Measurements from ENCODE around the gene DHX40.

DHX40 gene

GRCh38 chr17:59526451-59526850, 39.0 kb upstream of the DHX40 start:
- TF ChIP-seq CTCF (IDR thresholded peaks at IDR 0.05; ENCODE audit: low read depth, low read length), result no peak
- H3K4me3 ChIP-seq (ENCODE audit: low read depth, low read length), result no peak overlapping the region

GRCh38 chr17:59527325-59527917, 38.0 kb upstream of the DHX40 start:
- TF ChIP-seq CTCF (IDR thresholded peaks at IDR 0.05; ENCODE audit: low read depth, low read length), result no peak
- no peak overlapping the region for H3K4me3 ChIP-seq (ENCODE audit: low read depth, low read length)

- no peak for TF ChIP-seq CTCF (IDR thresholded peaks at IDR 0.05; ENCODE audit: low read depth, low read length)
- H3K4me3 ChIP-seq (ENCODE audit: low read depth, low read length), result no peak overlapping the region
Measured at GRCh38 chr17:59527931-59528330, 37.5 kb upstream of the DHX40 start.

GRCh38 chr17:59530531-59530930, 34.9 kb upstream of the DHX40 start:
- H3K4me3 ChIP-seq (ENCODE audit: low read depth, low read length), result no peak overlapping the region
- no peak for TF ChIP-seq CTCF (IDR thresholded peaks at IDR 0.05; ENCODE audit: low read depth, low read length)

- H3K4me3 ChIP-seq (ENCODE audit: low read depth, low read length), result no peak overlapping the region
- TF ChIP-seq CTCF (IDR thresholded peaks at IDR 0.05; ENCODE audit: low read depth, low read length), result no peak
Measured at GRCh38 chr17:59533694-59534093, 31.7 kb upstream of the DHX40 start.

GRCh38 chr17:59534583-59534982, 30.8 kb upstream of the DHX40 start:
- TF ChIP-seq CTCF (IDR thresholded peaks at IDR 0.05; ENCODE audit: low read depth, low read length), result no peak
- H3K4me3 ChIP-seq (ENCODE audit: low read depth, low read length), result no peak overlapping the region

- TF ChIP-seq CTCF (IDR thresholded peaks at IDR 0.05; ENCODE audit: low read depth, low read length), result no peak
- no peak overlapping the region for H3K4me3 ChIP-seq (ENCODE audit: low read depth, low read length)
Measured at GRCh38 chr17:59538195-59538909, 27.1 kb upstream of the DHX40 start.

All from WI38 (cell line).